Glomerular visceral epithelial cell (primary cell): ENCODE results near the gene PCDHGA2.
A peak's percentile ranks its signal among the peaks of the same experiment; 100 is the strongest.
"Not testable (repeated sequence)": the region's sequence is repeated elsewhere in the genome, so short reads cannot be mapped to it uniquely, and the experiment has no call there.

Experiments
- DNase-seq: peaks from one replicate; pipeline ENCODE4 v3.0.0-alpha.2; 2016; ENCODE audit errors: extremely low spot score

The PCDHGA2 gene

DNA sequence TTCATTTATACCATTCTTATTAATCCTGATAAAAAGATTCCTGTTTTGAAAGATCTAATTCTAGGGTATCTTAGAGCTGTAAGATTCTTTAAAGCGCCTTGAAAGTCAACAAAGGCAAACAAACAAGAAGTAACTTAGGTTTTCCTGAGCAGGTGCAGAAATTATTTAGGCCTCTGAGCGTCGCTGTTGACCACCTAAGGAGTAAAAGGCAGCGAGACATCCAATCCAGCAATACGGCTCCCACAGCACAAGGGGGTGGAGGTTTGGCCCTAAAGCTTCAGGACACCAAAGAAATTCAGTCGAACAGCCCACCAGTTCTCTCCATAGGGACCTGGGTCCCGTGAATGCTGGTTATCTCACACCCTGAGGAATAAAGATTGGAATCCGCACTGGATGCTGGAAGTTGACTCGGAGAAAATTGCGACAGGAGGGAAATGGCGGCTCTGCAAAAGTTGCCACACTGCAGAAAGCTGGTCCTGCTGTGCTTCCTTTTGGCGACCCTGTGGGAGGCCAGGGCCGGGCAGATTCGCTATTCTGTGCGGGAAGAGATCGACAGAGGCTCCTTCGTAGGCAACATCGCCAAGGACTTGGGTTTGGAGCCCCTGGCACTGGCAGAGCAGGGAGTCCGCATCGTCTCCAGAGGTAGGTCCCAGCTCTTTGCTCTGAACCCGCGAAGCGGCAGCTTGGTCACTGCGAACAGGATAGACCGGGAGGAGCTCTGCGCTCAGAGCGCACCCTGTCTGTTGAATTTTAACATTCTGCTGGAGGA lies at the start of gene PCDHGA2:
Gene PCDHGA2 (plus strand): TSS at position 223 of the 769 bp plus-strand sequence.
- DNase-seq: peak; percentile 28

DNA sequence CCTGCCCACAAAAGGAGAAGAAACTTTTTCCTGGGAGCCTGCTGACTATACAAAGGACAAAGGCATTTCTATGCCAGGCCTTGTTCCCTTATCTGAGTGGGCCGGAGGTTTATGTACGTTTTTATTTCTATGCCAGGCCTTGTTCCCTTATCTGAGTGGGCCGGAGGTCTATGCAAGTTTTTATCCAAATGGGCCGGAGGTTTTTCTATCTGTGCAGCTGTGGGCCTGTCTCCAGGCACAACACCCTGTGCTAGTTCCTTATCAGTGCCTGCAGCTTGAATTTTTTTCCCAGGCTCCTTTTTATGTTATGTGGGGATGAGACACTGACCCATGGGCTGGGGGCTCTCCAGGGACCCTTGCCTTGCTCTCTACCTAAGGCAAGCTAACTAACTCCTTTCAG lies 40.2 kb upstream of the PCDHGA2 start:
- DNase-seq: no peak

DNA sequence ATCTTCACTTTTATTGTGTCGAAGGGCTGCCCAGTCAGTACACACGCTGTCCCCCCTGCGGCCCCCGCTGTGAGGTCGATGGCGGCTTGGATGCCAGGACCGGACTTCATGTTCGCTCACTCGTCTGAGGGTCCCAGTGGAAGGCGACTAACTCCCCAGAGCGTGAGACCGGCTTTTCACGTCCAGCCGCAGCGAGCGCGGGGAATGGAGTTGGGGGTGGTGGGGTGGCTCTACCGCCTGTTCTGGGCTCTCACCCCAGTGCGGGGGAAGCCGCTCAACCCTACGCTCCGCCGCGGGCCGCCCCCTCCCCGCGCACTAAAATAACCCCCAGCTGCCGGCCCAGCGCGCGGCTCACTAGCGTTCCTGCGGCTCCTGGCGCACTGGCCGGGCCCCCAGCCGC lies 34.8 kb upstream of the PCDHGA2 start, which contains the start of gene SLC25A2:
Gene SLC25A2 (minus strand): TSS at position 294 of the 400 bp plus-strand sequence. CDS start 184 bp downstream, at position 110.
- no peak for DNase-seq

DNA sequence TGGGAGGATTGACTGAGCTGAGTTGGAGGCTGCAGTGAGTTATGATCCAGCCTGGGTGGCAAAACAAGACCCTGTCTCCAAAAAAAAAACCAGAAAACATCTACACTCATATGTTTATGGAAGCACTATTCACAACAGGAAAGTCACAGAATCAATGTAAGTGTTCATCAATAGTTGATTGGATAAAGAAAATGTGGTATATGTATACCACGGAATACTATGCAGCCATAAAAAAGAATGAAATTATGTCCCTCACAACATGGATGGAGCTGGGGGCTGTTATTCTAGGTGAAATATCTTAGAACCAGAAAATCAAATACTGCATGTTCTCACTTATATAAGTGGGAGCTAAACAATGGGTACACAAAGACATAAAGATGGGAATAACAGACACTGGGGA lies 31.9 kb upstream of the PCDHGA2 start:
- no peak for DNase-seq

DNA sequence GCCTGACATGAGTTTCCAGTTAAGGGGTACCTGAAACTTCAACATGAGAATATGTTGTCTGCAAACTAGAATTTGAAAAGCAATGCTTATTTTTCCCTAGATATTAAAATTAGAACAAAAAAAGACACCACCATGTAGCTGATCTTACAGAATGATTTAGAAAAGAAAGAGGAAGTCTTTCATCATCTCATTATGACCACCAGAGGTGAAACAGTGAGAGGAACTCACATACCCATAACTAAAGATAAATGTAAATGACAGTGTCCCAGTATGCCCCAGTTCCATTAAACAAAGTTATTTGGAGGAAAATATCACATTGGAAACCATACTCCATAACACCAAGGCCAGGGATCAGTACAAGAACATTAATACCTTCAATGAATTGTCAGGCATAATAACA lies 24.8 kb upstream of the PCDHGA2 start:
- DNase-seq: no peak

DNA sequence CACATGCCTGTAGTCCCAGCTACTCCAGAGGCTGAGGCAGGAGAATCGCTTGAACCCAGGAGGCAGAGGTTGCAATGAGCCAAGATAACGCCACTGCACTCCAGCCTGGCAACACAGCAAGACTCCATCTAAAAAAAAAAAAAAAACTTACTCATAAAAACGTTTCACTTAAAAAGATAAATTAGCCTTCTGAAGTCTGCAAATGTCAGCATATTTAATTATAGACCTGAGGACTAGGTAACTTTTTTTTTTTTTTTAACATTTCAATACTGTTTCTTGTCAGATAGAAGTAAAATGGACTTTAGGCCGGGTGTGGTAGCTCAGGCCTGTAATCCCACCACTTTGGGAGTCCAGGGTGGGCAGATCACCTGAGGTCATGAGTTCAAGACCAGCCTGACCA lies 21.6 kb upstream of the PCDHGA2 start:
- DNase-seq: not testable (repeated sequence)

DNA sequence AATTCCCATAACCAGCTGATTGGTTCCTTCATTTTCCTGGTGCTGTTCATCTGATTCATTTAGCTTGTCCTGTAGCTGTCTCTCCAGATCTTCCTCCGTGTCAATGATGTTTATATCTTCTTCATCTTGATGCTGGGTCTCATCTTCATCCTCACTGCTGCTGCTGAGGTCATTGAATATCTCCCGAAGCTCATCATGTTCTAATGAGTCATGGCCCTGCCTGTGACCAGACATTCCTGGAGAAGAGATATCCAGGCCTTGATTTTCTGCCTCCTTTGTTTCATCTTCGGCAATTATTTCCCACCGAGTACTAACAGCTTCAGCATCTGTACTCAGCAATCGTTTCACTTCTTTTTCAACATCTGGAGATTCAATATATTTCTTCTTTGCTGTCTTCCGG lies 19.4 kb upstream of the PCDHGA2 start:
- peak; percentile 12 for DNase-seq

DNA sequence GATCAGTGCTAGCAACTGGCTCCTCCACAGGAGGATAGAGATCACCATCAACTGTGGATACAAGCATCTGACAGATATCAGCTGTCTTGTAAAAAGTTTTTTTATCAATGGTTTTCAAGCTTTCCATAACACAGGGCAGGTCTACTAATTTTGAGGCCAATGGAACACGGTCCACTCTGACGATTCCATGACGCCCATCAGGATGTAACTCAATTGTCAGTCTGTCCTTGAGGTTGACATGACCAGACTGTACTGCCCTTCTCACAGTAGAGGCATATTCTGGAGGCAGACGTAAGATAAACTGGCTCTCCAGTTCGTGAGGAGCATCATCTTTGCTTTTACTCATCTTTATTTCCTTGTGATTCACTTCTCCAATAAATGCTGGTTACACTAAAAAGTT lies 18.9 kb upstream of the PCDHGA2 start:
- no peak for DNase-seq

DNA sequence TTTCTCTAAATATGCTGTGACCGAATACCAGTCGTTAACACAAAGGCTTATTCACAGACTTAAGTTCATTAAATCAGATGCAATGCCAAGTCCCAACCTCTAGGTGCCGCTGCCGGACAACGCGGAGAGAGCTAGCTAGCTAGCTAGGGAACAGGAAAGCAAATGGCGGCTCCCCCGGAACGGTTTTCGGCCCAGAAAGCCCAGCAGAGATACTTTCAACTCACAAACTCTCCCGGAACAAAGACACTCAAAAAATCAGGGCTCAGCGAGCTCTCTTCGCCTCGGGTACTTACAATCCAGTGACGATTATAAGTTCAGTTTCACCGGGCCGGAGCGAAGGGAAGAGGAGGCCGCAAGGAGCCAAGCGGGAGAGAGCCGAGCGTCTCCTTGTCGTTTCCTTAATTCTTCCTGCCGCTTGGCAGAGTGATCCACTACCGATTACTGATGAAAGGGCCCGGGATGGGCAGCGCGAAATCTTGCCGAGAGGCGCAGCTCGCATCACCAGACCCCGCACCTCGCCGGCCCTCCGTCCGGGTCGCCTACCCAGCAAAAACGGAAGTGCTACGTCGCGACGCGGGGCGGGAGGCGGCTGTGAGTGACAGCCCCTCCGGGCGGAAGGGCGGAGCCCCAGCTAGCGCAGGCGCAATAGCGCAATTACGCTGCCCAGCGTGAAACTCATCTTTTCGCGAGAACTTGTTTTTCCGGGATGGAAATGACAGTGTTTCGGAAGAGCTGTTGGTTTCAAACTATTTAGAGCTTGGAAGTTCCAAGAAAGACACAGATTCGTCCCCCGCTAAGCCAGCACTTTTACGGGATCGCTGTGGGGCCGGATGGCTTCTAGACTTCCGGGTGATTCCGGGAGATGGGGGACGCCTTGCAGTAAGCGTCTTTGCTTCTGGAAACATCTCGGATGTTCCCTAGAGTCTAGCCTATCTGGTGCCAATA lies 18.1 kb upstream of the PCDHGA2 start, which contains the start of gene TAF7:
Gene TAF7 (minus strand): TSS at position 560 of the 945 bp plus-strand sequence. CDS start 740 bp downstream, outside the sequence.
- DNase-seq: peak; percentile 96

DNA sequence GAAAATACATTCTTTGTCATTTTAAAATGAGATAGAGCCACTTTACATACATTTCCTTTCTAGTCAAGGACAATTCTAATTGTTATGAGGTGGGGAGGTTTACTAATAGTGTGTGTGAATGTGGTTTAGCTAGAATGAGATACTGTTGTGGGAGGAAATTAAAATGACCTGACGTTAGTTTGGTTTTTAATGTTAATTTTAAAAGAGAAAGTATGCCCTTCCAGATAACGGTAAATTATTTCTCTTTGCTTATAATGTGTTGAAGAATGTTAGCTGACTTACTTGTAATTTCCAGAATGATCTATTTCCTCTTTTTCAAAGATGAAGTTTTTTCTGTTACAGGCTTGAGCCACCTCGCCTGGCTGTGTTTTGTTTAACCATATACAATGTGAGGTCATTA lies 16.3 kb upstream of the PCDHGA2 start:
- no peak for DNase-seq

DNA sequence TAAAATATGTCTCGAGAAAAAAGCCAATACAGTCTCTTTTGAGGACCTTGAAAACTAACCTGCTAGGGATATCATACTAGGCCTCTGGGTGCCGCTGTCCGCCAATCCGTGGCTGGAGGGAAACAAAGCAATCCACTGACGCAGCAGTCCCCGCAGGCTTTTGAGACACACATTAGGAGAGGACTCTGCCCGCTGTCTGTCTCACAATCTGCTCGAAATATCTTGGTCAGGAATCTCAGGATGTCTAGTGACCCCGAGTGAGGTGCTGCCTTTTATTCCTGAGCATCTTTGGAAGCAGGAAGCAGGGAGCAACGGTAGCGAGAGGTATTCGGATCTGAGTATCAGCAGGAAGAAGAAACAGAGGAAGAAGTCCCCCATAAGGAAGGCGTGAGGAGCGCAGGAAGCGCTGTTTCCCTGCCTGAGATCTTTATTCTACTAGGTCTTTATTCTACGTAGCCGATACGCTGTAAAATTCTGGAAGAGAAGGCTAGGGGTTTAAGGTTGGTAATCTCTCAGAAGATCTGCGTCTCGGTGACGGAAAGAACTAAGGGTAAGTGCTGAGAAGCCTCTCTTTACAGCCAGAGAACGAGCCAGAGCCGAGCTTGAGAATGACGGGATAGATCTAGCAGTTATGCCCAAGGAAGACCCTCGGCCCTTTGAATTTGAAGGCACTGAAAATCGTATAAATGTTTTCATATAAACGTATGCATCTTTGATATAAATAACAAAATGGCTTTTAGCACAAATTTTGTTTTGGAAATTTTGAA lies 12.3 kb upstream of the PCDHGA2 start:
- DNase-seq: peak; percentile 40

DNA sequence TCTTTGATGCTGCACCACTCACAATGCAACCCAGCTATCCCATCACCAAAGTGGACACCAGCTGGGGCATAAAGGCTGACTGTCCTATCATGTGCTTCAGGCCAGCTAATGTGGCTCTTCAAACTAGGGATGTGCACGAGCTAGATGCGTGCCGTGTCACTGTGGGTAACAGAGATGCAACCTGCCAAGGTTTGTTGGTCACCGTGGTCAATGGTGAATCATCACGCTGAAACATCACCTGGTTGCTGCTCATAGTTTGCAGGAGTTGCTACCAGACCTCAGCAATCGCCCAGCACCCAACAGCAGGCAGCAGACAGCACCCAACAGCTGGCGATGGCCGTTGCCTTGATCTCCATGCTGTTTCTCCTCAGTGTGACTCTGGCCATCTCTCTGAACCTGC lies 10.3 kb upstream of the PCDHGA2 start:
- DNase-seq: peak; percentile 51

DNA sequence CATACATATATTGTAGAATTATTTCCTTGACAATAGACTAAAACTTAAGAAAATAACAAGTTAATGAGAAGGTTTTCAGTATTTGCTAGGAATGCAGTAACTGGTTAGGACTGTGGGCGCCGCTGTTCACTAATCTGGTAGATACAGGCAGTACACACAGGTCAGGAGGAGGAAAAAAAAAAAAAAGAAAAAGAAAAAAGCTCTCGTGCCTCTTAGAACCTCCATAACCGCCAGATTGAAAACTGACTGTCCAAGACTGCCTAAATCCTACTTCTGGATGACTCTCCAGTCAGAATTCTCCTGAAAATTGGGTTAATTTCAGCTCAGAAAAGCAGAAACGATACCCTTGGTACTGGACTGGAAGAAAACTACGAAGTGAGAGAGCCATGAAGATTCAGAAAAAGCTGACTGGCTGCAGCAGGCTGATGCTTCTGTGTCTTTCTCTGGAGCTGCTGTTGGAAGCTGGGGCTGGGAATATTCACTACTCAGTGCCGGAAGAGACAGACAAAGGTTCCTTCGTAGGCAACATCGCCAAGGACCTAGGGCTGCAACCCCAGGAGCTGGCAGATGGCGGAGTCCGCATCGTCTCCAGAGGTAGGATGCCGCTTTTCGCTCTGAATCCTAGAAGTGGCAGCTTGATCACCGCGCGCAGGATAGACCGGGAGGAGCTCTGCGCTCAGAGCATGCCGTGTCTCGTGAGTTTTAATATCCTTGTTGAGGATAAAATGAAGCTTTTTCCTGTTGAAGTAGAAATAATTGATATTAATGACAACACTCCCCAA lies 8.1 kb upstream of the PCDHGA2 start, which contains the start of gene PCDHGA1:
Gene PCDHGA1 (plus strand): TSS at position 216 of the 782 bp plus-strand sequence.
- DNase-seq: peak; percentile 19

DNA sequence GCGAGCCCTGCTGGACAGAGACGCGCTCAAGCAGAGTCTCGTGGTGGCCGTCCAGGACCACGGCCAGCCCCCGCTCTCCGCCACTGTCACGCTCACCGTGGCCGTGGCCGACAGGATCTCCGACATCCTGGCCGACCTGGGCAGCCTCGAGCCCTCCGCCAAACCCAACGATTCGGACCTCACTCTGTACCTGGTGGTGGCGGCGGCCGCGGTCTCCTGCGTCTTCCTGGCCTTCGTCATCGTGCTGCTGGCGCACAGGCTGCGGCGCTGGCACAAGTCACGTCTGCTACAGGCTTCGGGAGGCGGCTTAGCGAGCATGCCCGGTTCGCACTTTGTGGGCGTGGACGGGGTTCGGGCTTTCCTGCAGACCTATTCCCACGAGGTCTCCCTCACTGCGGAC lies 6.0 kb upstream of the PCDHGA2 start:
- not testable (repeated sequence) for DNase-seq

DNA sequence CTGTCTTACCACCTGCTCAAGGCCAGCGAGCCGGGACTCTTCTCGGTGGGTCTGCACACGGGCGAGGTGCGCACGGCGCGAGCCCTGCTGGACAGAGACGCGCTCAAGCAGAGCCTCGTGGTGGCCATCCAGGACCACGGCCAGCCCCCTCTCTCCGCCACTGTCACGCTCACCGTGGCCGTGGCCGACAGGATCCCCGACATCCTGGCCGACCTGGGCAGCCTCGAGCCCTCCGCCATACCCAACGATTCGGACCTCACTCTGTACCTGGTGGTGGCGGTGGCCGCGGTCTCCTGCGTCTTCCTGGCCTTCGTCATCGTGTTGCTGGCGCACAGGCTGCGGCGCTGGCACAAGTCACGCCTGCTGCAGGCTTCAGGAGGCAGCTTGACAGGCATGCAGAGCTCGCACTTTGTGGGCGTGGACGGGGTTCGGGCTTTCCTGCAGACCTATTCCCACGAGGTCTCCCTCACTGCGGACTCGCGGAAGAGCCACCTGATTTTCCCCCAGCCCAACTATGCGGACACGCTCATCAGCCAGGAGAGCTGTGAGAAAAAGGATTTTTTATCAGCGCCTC lies 2.3 kb downstream of the PCDHGA2 start:
- not testable (repeated sequence) for DNase-seq

DNA sequence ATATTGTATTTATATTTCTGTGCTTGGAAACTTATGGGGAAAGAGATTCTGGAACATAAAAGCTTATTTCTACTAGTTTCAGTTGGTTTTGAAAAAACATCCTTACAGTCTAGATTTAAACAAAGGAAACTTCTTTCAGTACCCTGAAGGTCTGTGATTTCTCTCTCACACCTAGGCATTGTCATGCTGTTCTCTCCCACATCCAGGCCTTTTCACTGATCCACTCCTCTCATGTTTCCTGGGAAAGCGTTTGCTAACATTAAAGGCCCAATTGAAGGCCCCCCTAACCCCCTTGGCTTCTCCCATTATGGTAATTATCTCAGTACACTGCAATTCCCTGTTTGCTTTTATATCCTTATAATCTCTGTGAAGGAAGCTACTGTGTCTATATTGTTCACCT lies 4.2 kb downstream of the PCDHGA2 start:
- no peak for DNase-seq

DNA sequence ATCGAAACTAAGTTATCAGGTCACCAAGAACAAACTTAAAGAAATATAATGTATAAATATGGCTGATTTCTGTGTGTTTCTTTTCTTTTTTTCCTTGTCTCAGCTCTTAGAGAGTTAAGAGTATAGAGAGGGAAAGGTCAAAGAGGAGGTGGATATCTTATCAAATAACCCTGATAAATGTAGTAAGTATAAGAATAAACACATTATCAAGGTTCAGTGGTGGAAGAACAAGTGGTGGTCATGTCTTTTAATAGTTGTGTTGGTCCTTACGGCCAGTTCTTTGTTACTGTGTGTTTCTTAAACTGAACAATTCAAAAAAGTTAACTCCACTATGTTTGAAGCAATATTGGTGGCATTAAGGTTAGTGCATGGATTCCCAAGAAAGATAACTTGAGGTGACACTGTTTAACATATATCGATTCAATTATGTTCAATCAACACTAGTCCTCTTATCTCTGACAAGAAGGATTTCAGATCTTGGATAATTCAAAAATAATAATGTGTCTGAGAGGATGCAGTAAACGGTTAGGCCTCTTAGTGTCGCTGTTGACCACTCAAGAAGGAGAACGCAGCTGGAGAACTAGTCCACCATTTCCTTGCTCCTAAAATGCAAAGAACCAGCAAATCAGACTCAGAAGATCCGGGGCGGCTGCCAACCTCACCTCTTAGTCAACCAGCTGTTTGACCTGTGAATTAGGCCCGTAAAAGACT lies 4.8 kb downstream of the PCDHGA2 start, which contains the start of gene PCDHGA3:
Gene PCDHGA3 (plus strand): TSS at position 588 of the 711 bp plus-strand sequence. CDS start 205 bp downstream, outside the sequence.
- peak; percentile 61 for DNase-seq

DNA sequence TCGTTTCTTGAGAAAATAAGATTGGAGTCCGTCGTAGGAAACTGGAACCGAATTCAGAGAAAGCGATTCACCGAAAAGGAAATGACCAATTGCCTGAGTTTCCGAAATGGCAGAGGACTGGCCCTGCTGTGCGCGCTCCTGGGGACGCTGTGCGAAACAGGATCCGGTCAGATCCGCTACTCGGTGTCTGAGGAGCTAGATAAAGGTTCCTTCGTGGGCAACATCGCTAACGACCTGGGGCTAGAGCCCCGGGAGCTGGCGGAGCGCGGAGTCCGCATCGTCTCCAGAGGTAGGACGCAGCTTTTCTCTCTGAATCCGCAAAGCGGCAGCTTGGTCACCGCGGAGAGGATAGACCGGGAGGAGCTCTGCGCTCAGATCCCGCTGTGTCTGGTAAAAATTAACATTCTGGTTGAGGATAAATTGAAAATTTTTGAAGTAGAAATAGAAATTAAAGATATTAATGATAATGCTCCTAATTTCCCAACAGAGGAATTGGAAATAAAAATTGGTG lies 5.4 kb downstream of the PCDHGA2 start:
- DNase-seq: no peak

DNA sequence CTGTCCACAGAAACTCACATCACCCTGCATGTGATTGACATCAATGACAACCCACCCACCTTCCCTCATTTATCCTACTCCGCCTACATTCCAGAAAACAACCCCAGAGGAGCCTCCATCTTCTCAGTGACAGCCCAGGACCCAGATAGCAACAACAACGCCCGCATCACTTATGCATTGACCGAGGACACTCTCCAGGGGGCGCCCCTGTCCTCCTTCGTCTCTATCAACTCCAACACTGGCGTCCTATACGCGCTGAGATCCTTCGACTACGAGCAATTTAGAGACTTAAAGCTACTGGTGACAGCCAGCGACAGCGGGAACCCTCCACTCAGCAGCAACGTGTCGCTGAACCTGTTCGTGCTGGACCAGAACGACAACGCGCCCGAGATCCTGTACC lies 6.8 kb downstream of the PCDHGA2 start:
- DNase-seq: no peak
